WTC11 (cell line): ENCODE measurements around the gene VWF.

Experiments
- ATF1 ChIP-seq: sonication (generic); formaldehyde crosslinking; IDR thresholded peaks from 2 replicates; pipeline ENCODE4 v1.8.1; 2023; ENCODE audit warnings: mild to moderate bottlenecking, moderate library complexity, missing genetic modification reagents
- CBFB ChIP-seq: sonication (generic); formaldehyde crosslinking; IDR thresholded peaks from 2 replicates; pipeline ENCODE4 v1.8.1; 2022; ENCODE audit warnings: mild to moderate bottlenecking, low read depth, missing genetic modification reagents
- CREB1 ChIP-seq: sonication (generic); formaldehyde crosslinking; IDR thresholded peaks from 2 replicates; pipeline ENCODE4 v1.8.0; 2023; ENCODE audit warnings: mild to moderate bottlenecking, missing genetic modification reagents
- ETV6 ChIP-seq: sonication (generic); formaldehyde crosslinking; IDR thresholded peaks from 2 replicates; pipeline ENCODE4 v1.8.1; 2022; ENCODE audit warnings: mild to moderate bottlenecking, missing genetic modification reagents
- JUN ChIP-seq: sonication (generic); formaldehyde crosslinking; IDR thresholded peaks from 2 replicates; pipeline ENCODE4 v1.8.0; 2023; ENCODE audit warnings: mild to moderate bottlenecking, missing genetic modification reagents
- MXD4 ChIP-seq: fragments of 250-450 bp; sonication (Bioruptor Pico); IDR thresholded peaks from 2 replicates; pipeline ENCODE4 v1.8.0; 2021; ENCODE audit warnings: mild to moderate bottlenecking, moderate library complexity, borderline replicate concordance
- OVOL2 ChIP-seq: fragments of 250-450 bp; sonication (Bioruptor Pico); IDR thresholded peaks from 2 replicates; pipeline ENCODE4 v1.9.0; 2021; ENCODE audit warnings: mild to moderate bottlenecking, borderline replicate concordance
- SMAD3 ChIP-seq: sonication (generic); formaldehyde crosslinking; IDR thresholded peaks from 2 replicates; pipeline ENCODE4 v1.8.0; 2022; ENCODE audit warnings: missing genetic modification reagents, mild to moderate bottlenecking, borderline replicate concordance
- SP1 ChIP-seq: sonication (generic); formaldehyde crosslinking; conservative IDR thresholded peaks from 2 replicates; pipeline ENCODE4 v1.8.1; 2022; ENCODE audit warnings: missing genetic modification reagents
- TEAD4 ChIP-seq: sonication (generic); formaldehyde crosslinking; IDR thresholded peaks from 2 replicates; pipeline ENCODE4 v1.8.0; 2022; ENCODE audit warnings: mild to moderate bottlenecking, missing genetic modification reagents
- TF ChIP-seq, protein P1 (sequence below): fragments of 200-600 bp; IDR thresholded peaks from 2 replicates; pipeline ENCODE4 v1.8.0; 2022; ENCODE audit warnings: antibody characterized with exemption
- TF ChIP-seq, protein P2 (sequence below): fragments of 250-450 bp; sonication (Bioruptor Pico); IDR thresholded peaks from 2 replicates; pipeline ENCODE4 v1.9.0; 2021; ENCODE audit warnings: mild to moderate bottlenecking

DNA sequence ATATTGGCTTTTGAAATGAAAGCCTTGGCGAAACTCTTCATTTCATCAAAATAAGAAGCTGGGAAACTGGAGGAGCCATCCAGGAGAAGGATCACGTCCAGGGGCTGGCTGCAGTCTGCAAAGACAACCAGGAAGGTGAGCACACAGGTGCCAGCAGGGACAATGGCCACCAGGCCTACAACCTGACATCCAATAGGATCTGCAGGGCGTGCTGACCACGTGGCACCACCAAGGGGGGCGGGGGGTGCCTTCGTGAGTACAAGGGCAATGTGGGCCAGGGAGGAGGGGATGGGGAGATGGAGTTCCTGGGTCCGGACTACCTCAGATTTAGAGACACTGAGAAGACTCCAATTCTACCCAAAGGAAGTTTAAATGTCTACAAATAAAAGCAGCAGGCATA, 107.7 kb downstream of the VWF start:
- TF ChIP-seq ETV6 (CRISPR knock-in tag), result no peak
- TF ChIP-seq, protein P1, sequence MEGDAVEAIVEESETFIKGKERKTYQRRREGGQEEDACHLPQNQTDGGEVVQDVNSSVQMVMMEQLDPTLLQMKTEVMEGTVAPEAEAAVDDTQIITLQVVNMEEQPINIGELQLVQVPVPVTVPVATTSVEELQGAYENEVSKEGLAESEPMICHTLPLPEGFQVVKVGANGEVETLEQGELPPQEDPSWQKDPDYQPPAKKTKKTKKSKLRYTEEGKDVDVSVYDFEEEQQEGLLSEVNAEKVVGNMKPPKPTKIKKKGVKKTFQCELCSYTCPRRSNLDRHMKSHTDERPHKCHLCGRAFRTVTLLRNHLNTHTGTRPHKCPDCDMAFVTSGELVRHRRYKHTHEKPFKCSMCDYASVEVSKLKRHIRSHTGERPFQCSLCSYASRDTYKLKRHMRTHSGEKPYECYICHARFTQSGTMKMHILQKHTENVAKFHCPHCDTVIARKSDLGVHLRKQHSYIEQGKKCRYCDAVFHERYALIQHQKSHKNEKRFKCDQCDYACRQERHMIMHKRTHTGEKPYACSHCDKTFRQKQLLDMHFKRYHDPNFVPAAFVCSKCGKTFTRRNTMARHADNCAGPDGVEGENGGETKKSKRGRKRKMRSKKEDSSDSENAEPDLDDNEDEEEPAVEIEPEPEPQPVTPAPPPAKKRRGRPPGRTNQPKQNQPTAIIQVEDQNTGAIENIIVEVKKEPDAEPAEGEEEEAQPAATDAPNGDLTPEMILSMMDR, result no peak
- TF ChIP-seq, protein P2, sequence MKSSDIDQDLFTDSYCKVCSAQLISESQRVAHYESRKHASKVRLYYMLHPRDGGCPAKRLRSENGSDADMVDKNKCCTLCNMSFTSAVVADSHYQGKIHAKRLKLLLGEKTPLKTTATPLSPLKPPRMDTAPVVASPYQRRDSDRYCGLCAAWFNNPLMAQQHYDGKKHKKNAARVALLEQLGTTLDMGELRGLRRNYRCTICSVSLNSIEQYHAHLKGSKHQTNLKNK, result no peak
- TF ChIP-seq JUN (CRISPR knock-in tag), result no peak
- no peak for TF ChIP-seq SP1
- no peak for TF ChIP-seq SMAD3 (CRISPR knock-in tag)
- TF ChIP-seq TEAD4 (CRISPR knock-in tag), result no peak
- no peak for TF ChIP-seq CREB1
- no peak for TF ChIP-seq CBFB (CRISPR knock-in tag)
- no peak for TF ChIP-seq OVOL2 (CRISPR knock-in tag)
- no peak for TF ChIP-seq MXD4 (CRISPR knock-in tag)
- no peak for TF ChIP-seq ATF1 (CRISPR knock-in tag)
